DND-41 (cell line): ENCODE results near the gene SRRM5.

ENCODE experiments used
- ATAC-seq: fragments of 200-7000 bp; cut with Tn5 transposase; 3 replicates; pipeline ENCODE4 v1.9.1; 2021; ENCODE audit warnings: low read depth; ENCODE audit not compliant: insufficient read depth
- DNase-seq: peaks from one replicate; pipeline ENCODE4 v3.0.0-alpha.2; 2020
- H2AFZ ChIP-seq: 2 replicates; pipeline ENCODE4 v1.6.0; 2012; ENCODE audit warnings: low read depth, low read length
- H3K27ac ChIP-seq: 2 replicates; pipeline ENCODE4 v1.5.1; 2012; ENCODE audit warnings: low read length, inconsistent platforms
- H3K27me3 ChIP-seq: fragments of 200-600 bp; sonication (generic); 2 replicates; pipeline ENCODE4 v1.6.0; 2012; ENCODE audit warnings: low read length, mild to moderate bottlenecking, inconsistent platforms; ENCODE audit not compliant: insufficient read depth, poor library complexity
- H3K36me3 ChIP-seq: 2 replicates; pipeline ENCODE4 v1.5.1; 2012; ENCODE audit warnings: low read length, inconsistent platforms; ENCODE audit not compliant: insufficient read depth
- H3K4me1 ChIP-seq: 2 replicates; pipeline ENCODE4 v1.5.1; 2012; ENCODE audit warnings: mild to moderate bottlenecking, low read length; ENCODE audit not compliant: insufficient read depth
- H3K4me2 ChIP-seq: 2 replicates; pipeline ENCODE4 v1.6.0; 2012; ENCODE audit warnings: mild to moderate bottlenecking, moderate library complexity, low read length, inconsistent platforms; ENCODE audit not compliant: insufficient read depth
- H3K4me3 ChIP-seq, 2 experiments: fragments of 200-600 bp in 1 of 2; shearing (Covaris generic) in 1 of 2; 2 replicates each; pipeline ENCODE4 v1.5.1; 2012 to 2016; ENCODE audit warnings: inconsistent platforms in 2 of 2, low read length in 2 of 2, mild to moderate bottlenecking in 2 of 2, low read depth in 1 of 2, moderate library complexity in 1 of 2
- H3K79me2 ChIP-seq: 2 replicates; pipeline ENCODE4 v1.6.0; 2012; ENCODE audit warnings: low read length, inconsistent platforms; ENCODE audit not compliant: insufficient read depth
- H3K9ac ChIP-seq: 2 replicates; pipeline ENCODE4 v1.6.0; 2012; ENCODE audit warnings: low read depth, mild to moderate bottlenecking, inconsistent platforms, low read length, moderate library complexity
- H3K9me3 ChIP-seq: 2 replicates; pipeline ENCODE4 v1.5.1; 2012; ENCODE audit warnings: low read length, moderate library complexity, mild to moderate bottlenecking, inconsistent platforms; ENCODE audit not compliant: insufficient read depth, severe bottlenecking
- H4K20me1 ChIP-seq: 2 replicates; pipeline ENCODE4 v1.6.0; 2012; ENCODE audit warnings: low read length; ENCODE audit not compliant: insufficient read depth
- CTCF ChIP-seq: IDR thresholded peaks from 2 replicates; pipeline ENCODE4 v1.5.1; 2012; ENCODE audit warnings: borderline replicate concordance, low read length, moderate library complexity, mild to moderate bottlenecking; ENCODE audit not compliant: poor library complexity, severe bottlenecking; ENCODE audit errors: extremely low read depth
- EZH2 ChIP-seq: IDR thresholded peaks from 3 replicates; pipeline ENCODE4 v1.6.1; 2012; ENCODE audit warnings: borderline replicate concordance, low read depth, mild to moderate bottlenecking, moderate library complexity, low read length, inconsistent platforms; ENCODE audit not compliant: severe bottlenecking

Gene SRRM5

DNA sequence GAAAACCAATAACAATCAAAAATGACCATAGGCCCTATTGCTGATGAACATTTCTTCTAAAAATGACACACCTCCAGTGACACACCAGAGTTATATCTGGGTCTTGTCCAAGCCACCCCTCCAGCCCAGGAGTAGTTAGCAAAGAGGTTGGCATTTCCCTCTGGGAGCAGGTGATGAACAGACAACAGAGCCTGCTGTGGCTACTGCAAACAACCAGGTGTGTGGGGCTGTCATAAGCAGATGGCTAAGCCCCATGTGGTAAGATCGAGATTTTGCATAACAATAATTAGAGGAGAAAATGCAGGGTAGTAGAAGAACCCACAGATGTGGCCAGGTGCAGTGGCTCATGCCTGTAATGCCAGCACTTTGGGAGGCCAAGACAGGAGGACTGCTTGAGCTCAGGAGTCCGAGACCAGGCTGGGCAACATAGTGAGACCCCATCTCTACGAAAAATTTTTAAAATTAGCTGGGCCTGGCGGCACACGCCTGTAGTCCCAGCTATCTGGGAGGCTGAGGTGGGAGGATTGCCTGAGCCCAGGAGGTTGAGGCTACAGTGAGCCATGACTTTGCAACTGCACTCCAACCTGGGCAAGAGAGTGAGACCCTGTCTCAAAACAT lies 41.6 kb upstream of the SRRM5 start:
- DNase-seq = no peak
- Histone ChIP-seq H4K20me1 (peaks cover 8% of the 10 kb centered on the region), H3K9ac (no peak overlapping the region), H3K79me2 (peaks cover 65% of the 10 kb centered on the region), H3K27me3 (no peaks in the 10 kb centered on the region), H3K4me3 (no peak overlapping the region), H3K4me1 (peaks cover 12% of the 10 kb centered on the region), H3K27ac (no peak overlapping the region), H2AFZ (no peak overlapping the region), H3K36me3 (peaks cover 8% of the 10 kb centered on the region), H3K9me3 (no peaks in the 10 kb centered on the region), H3K4me2 (no peak overlapping the region)
- no peak for ATAC-seq
- no peak for TF ChIP-seq EZH2
- no peak for TF ChIP-seq CTCF

DNA sequence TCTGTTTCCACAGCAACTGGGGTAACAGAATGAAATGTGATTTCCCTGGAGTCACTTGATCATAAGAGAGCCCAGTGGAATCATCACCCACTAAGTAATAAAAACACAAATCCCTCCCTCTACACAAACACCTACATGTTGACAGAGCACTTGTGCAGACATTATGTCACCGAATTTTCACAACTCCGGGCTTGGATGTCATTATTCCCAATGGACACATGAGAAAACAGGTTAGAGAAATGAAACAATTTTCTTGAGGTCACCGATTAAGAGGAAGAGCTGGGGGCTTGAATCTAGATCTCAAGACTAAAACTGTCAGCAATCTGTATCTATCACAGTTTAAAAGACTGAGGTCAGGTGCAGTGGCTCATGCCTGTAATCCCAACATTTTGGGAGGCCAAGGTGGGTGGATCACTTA lies 39.7 kb upstream of the SRRM5 start:
- Histone ChIP-seq H4K20me1 (peaks cover 8% of the 10 kb centered on the region), H3K27ac (no peak overlapping the region), H3K4me2 (no peak overlapping the region), H3K36me3 (peaks cover 8% of the 10 kb centered on the region), H3K79me2 (peaks cover 60% of the 10 kb centered on the region), H3K4me3 (no peak overlapping the region), H3K9ac (no peak overlapping the region), H2AFZ (no peak overlapping the region), H3K27me3 (no peaks in the 10 kb centered on the region), H3K9me3 (no peaks in the 10 kb centered on the region), H3K4me1 (peaks cover 22% of the 10 kb centered on the region)
- TF ChIP-seq CTCF (no peak), EZH2 (no peak)
- DNase-seq = no peak
- ATAC-seq = no peak

GRCh38 chr19:43574424-43575155 lies 37.3 kb upstream of the SRRM5 start:
- peak overlapping the region; percentile 81 for H2AFZ ChIP-seq
- ATAC-seq (no peak), DNase-seq (no peak)
- H3K36me3 ChIP-seq = peaks cover 8% of the 10 kb centered on the region
- no peaks in the 10 kb centered on the region for H3K9me3 ChIP-seq
- peak overlapping the region; percentile 87 for H3K27ac ChIP-seq
- H3K4me2 ChIP-seq = peak overlapping the region; percentile 90
- peak overlapping the region; percentile 67 to 80; a peak in 3 of 4 replicates for H3K4me3 ChIP-seq
- H3K4me1 ChIP-seq = peaks cover 31% of the 10 kb centered on the region
- no peak for TF ChIP-seq CTCF
- no peak for TF ChIP-seq EZH2
- peaks cover 48% of the 10 kb centered on the region for H3K79me2 ChIP-seq
- H3K9ac ChIP-seq = peak overlapping the region; percentile 76
- no peaks in the 10 kb centered on the region for H3K27me3 ChIP-seq
- peaks cover 8% of the 10 kb centered on the region for H4K20me1 ChIP-seq
